HCEC 1CT (cell line): Measurements from ENCODE around the gene ETHE1.
"Not testable (repeated sequence)": the region's sequence is repeated elsewhere in the genome, so short reads cannot be mapped to it uniquely, and the experiment has no call there.

ENCODE experiments used
- DNase-seq: peaks from one replicate; pipeline ENCODE4 v3.0.0-alpha.2; 2017

Gene ETHE1

GRCh38 chr19:43551399-43552197 lies 24.6 kb upstream of the ETHE1 start:
- DNase-seq: no peak

DNA sequence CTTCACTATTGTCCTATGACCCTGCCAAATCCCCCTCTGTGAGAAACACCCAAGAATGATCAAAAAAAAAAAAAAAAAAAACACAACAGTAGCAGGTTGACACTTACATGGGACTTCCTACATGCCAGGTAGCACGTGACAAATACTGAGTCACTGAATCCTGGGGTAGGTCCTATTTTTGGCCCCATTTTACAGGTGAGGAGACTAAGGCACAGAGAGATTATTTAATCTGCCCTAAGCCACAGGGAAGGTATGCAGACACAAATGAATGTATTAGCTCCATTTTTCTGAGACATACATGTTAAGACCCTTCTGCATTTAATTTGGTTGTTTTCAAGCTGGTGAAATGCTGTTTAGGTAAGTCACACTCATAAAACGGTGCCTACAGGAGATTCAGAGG lies 21.7 kb upstream of the ETHE1 start:
- no peak for DNase-seq

DNA sequence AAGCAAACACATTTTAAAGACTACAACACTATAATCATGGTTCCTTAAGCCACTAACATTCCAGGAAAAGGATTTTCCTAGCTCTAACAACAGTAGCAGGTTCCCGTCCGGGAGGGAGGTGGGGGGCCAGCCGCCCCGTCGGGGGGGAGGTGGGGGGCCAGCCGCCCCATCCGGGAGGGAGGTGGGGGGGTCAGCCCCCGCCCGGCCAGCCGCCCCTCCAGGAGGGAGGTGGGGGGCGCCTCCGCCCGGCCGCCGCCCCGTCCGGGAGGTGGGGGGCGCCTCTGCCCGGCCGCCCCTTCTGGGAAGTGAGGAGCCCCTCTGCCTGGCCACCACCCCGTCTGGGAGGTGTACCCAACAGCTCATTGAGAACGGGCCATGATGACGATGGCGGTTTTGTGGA lies 20.9 kb upstream of the ETHE1 start:
- DNase-seq: not testable (repeated sequence)

DNA sequence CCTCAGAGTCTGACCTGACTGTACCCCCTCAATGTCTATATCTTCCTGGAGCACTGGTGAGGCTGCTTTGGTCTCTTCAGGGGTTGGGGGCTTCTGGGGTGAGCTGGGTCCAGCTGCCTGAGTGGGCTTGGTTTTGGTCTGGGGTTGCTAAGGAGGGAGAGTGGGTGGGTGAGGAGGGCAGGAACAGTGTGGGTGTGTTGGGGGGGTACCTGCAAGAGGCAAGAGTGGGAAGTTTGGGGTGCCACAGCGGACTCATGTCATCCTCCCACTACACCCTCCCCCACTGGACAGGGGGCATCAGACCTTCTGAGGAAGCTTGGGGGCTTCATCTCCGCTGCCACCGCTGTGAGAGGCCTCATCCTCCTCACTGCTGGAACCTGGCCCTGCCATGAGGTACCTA lies 19.6 kb upstream of the ETHE1 start:
- DNase-seq: no peak

DNA sequence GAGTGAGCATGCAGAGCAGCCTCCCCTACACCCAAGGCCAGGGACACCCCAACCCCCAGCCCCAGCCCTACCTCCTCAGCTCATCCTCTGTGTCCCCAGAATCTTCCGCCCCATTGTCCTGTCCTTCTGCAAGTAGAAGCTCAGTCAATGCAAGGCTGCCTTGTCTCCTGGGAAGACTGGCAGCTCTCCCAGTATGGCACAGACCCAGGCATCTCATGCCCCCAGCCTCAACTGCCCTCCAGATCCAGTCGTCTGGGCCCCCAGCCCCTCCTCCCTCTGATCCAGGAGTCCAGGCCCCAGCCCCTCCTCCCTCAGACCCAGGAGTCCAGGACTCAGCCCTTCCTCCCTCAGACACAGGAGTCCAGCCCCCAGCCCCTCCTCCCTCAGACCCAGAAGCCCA lies 19.0 kb upstream of the ETHE1 start:
- DNase-seq: no peak

DNA sequence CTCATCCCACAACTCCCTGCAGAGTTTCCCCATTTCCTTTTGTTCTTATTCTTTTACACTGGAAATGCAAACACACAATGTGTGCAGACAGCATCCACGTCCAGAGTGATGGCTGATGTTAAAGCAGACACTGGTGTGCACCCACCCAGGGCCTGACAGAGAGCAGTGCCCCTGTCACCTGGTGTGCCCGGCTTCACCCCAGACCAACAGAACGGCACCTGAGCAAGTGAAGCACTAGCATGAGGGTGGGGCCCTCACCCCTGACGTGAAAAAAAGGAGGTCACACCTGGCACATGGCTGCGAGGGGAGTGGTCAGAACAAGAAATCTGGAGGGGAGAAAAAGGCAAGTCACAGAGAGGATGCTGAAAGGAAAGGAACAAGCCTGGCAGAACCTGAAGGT lies 18.3 kb upstream of the ETHE1 start:
- DNase-seq: no peak

GRCh38 chr19:43544077-43544476 lies 17.1 kb upstream of the ETHE1 start:
- DNase-seq: no peak

DNA sequence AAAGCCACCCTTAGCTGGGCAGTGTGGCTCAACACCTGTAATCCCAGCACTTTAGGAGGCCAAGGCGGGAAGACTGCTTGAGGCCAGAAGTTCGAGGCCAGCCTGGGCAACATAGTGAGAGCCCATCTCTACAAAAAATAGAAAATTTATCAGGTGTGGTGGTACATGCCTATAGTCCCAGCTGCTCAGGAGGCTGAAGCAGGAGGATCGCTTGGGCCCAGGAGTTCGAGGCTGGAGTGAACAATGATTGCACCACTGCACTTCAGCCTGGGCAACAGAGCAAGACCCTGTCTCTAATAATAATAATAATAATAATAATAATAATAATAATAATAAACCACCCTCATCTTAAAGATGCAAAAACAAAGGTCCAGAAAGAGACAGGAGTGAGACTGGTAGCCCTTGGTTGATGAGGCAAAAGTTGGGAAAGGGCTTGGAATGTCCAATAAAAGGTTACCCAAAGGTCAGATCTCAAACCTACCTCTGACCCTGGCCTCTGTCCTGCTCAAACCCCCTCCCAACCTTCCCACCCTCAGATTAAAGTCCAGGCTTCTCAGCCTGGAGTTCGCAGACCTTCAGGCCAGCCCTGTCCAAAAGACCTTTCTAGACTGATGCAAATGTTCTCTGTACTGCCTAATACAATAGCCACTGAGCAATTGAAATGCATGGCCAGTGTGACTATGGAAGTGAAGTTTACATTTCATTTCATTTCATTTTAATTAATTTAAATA lies 15.1 kb upstream of the ETHE1 start:
- no peak for DNase-seq

DNA sequence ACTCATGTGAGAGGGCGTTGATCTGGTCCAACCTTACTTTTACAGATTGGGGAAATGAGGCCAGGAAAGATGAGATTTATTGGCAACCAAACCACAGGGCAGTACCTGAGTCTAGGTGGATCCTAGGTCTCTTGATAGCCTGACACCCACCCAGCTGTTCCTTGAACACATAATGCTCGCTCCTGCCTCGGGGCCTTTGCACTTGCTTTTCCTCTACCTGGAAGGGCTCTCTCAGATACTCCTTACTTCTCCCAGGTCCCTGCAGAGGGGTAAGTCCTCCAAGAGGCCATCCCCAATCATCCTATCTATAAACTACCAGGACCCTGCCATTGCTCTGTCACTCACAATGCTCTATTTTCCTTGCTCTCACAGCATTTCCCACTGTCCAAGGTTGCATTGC lies 13.4 kb upstream of the ETHE1 start:
- no peak for DNase-seq

- no peak for DNase-seq
Measured at GRCh38 chr19:43538922-43539321, 11.9 kb upstream of the ETHE1 start.

DNA sequence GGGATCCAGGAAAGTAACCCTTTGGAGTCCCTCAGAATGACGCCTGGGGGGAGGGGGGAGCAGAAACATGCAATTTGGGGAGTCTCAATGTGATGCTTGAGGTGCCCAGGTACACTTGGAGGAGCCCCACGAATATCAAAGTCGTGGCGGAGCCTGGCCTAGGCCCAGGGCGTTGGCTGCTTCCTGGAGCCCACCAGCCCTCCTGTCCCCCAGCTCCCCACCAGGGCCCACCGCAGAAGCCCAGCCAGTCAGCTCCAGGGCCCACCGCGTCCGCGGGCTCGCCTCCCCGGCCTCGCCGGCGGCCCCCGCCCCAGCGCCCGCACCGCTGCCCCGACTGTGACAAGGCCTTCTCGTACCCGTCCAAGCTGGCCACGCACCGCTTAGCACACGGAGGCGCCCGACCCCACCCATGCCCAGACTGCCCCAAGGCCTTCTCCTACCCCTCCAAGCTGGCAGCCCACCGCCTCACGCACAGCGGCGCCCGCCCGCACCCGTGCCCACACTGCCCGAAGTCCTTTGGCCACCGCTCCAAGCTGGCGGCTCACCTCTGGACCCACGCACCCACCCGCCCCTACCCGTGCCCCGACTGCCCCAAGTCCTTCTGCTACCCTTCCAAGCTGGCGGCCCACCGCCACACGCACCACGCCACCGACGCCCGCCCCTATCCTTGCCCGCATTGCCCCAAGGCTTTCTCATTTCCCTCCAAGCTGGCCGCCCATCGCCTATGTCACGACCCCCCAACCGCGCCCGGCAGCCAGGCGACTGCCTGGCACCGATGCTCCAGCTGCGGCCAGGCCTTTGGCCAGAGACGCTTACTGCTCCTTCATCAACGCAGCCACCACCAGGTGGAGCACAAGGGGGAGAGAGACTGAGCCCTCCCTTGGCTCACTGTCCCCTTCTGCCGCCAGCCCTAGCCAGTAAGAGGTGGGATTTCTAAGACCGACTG lies 8.1 kb upstream of the ETHE1 start:
- peak; percentile 45 for DNase-seq

DNA sequence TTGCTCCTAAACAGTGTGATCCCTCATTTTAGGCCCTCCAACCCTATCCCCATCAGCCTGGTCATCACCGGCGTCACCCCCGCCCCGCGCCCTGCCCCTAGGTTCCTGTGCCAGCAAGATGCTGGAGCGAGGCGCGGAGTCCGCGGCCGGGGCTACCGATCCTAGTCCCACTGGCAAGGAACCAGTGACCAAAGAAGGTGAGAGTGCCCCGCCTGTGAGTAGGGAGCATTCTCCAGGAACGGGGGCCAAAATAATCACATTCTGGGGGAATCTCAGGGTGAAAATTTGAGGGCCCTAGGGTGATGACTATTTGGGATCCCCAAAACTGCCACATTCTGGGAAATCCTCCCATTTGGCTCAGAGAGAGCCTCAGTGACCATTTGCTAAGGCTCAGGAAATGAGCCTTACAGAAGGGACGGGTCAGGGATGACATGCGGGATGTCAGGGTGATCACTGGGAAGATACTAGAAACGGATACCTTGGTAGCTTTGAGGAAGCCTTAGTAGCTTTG lies 7.4 kb upstream of the ETHE1 start:
- DNase-seq: no peak

DNA sequence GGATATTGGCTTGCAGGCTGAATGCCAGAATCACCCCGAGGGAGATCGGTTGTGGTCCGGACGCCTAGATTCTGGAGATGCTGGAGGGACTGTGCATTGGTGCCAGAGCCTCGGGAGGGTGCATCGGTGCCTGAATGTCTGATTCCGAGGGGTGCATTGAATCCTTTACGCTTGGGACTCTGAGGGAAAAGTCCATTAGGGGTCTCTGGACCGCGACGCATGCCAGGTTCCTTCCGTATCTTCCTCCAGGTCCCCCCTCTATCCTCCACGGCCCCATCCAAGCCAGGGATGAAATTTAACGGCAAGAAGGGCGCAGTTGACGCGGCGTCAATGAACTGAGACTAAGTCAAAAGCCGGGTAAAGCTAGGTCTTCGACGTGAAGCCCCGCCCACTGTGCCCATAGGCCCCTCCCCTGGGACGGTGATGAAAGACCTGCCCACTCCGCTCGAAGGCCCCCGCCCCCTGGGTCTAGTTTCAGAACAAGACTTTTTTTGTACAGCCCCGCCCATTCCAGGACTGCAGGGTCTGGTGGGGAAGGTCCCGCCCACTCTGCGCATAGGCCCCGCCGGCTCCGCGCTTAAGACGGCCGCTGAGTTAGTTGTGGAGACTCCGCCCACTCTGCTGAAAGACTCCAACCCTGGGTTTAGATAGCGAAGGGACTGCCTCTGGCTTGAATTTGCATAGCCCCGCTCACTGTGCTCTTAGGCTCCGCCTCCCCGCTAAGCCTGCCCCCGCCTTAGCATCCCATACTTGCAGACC lies 6.7 kb upstream of the ETHE1 start:
- DNase-seq: peak; percentile 99

DNA sequence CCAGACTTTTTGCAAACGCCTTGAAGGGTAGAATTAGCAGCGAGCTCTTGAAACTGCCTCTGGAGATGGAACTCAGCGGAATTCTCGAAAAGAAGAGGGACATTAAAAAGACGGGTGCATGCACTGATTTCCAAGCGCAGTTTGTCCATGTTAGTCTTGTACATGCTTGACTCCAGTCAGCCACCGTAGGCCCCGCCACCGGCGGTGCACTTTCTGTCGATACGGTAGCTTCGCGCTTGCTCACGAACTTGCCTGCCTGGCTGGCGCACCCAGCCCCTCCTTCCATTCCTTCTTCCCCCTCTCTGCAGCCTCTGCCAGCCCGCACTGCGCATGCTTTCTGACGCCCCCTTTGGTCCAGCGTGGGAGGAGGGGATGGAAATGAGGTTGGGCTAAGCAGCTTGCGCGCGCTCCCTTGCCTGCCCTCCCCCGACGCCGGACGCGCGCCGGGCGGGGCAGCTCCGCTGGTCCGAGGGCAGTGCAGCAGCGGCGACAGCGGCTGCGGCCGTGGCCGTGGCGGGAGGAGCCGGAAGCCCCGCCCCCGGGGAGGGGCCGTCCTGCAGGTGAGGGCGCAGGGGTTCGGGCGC lies 6.1 kb upstream of the ETHE1 start, which contains the start of gene ZNF575:
TSS of gene ZNF575 (plus strand) at position 227 of the 584 bp plus-strand sequence. CDS start 1,235 bp downstream, outside the sequence.
- peak; percentile 84 for DNase-seq

- peak; percentile 18 for DNase-seq
Measured at GRCh38 chr19:43532571-43532961, 5.6 kb upstream of the ETHE1 start.

DNA sequence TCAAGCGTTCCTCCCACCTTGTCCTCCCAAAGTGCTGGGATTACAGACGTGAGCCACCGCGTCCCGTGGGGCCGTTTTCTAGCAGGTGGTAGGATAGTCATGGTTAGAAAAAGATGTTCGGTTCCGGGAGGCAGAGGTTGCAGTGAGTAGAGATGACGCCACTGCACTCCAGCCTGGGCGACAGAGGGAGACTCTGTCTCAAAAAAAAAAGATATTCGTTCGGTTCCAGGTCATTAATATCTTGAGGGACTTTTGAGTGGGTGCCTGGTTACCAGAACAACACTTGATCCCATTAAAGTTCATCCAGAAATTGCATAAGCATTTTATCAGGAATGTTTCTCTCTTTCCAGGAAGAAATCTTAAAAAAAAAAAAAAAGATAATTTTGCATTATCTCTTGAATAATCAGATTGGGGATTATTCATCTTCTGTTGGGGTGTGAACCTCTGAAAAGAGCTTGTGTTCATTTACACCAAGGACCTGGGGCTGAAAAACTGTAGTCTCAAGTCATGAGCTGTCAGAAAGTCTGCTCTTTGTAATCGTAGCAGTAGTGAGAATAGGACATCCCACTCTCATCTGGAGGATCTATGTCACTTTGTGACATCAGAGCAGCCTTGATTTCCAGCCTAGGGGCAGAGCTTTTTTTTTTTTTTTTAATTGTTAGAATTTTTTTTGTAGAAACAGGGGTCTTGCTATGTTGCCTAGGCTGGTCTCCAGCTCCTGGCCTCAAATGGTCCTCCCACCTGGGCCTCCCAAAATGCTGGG lies 1.0 kb upstream of the ETHE1 start:
- no peak for DNase-seq

DNA sequence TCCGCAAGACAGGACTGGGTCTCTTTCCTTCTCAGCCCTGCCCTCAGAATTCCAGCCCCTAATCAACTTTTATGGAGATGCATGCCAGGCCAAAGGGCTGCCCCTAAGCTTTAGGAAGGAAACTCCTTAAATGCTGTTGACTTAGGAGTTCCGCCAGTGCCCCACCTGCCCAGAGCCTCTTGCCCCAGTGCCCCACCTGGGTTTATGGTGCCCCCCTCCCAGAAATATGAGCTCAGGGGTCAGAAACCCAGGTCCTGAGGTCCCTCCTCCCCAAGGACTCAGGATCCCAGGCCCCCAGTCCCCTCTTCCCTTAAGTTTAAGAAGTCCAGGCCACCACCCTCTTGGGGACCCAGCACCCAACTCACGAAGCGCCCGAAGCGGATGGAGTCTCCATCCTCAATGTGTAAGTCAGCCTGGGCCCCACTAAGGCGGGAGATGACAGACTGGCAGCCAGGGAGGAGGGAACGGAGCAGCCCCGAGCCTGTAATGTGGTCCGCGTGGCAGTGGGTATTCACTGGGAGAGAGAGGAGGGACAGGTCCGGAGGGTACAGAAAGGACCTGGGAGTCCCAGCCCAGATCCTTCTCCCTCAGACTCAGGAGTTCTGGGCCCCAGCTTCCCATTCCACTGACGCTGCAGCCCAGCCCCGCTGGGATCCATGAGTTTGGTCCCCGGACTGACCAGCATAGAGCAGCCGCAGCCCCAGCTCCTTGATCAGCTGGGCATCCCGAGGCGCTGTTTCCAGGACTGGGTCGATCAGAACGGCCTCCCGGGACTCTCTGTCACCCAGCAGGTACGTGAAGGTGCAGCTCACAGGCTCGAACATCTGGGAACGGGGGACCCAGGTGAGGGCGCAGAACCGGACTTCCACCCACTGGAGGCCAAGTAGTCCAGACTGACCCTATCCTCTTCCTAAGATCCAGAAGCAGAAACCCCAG lies 897 bp downstream of the ETHE1 start:
- no peak for DNase-seq

GRCh38 chr19:43524922-43525835 lies 1.8 kb downstream of the ETHE1 start:
- DNase-seq: peak; percentile 21

- DNase-seq: not testable (repeated sequence)
Measured at GRCh38 chr19:43523696-43524095, 3.3 kb downstream of the ETHE1 start.
